Measurements from ENCODE around the gene AKT2.

DNA sequence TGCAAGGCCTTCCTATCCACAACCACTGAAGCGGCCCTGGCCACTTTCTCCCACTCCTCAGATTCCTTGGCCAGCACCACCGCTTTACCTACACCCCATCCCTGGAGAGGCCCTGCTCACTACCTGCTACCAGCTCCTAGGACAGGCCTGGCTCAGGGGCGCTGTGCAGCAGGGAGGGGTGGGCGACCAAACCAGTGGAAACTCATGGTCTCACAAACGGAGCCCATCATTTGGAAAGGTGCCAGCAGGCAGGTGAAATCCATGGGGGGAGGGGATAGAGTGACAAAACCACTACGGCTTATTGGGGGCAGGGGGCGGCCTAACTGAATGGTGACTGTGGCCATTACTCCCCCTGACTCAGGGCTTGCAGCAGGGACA is 35.4 kb upstream of the AKT2 start:
- no peak for TF ChIP-seq CTCF (IDR thresholded peaks at IDR 0.05; ENCODE audit: low read depth, low read length)
- no peak for TF ChIP-seq EZH2phosphoT487 (IDR thresholded peaks at IDR 0.05; ENCODE audit: low read depth)
